ENCODE data around the gene EHF.

EHF gene

GRCh38 chr11:34603129-34604001, 17.5 kb upstream of the EHF start:
- no peak for DNase-seq

- no peak for DNase-seq
These were observed 16.7 kb upstream of the EHF start for GRCh38 chr11:34604145-34604544.

GRCh38 chr11:34604911-34605310, 16.0 kb upstream of the EHF start:
- DNase-seq = no peak

- DNase-seq = no peak
These were observed 15.2 kb upstream of the EHF start for GRCh38 chr11:34605481-34606325.

- no peak for DNase-seq
These were observed 14.4 kb upstream of the EHF start for GRCh38 chr11:34606326-34607120.

GRCh38 chr11:34609187-34609751, 11.6 kb upstream of the EHF start:
- DNase-seq = no peak

- no peak for DNase-seq
These were observed 11.0 kb upstream of the EHF start for GRCh38 chr11:34609850-34610249.

GRCh38 chr11:34610324-34611041, 10.4 kb upstream of the EHF start:
- DNase-seq = no peak

- no peak for DNase-seq
These were observed 7.9 kb upstream of the EHF start for GRCh38 chr11:34613015-34613414.

- no peak for DNase-seq
These were observed 7.3 kb upstream of the EHF start for GRCh38 chr11:34613552-34614056.

GRCh38 chr11:34614344-34615104, 6.4 kb upstream of the EHF start:
- no peak for DNase-seq

- no peak for DNase-seq
These were observed 4.8 kb upstream of the EHF start for GRCh38 chr11:34616086-34616485.

- no peak for DNase-seq
These were observed 3.9 kb upstream of the EHF start for GRCh38 chr11:34616830-34617504.

GRCh38 chr11:34618406-34618805, 2.5 kb upstream of the EHF start:
- DNase-seq = no peak

GRCh38 chr11:34619062-34619516, 1.8 kb upstream of the EHF start:
- DNase-seq = peak; percentile 86

GRCh38 chr11:34620202-34620601, 691 bp upstream of the EHF start:
- DNase-seq = no peak

- DNase-seq = no peak
These were observed 983 bp downstream of the EHF start for GRCh38 chr11:34621876-34622275.

- no peak for DNase-seq
These were observed 2.6 kb downstream of the EHF start for GRCh38 chr11:34623463-34623862.

- no peak for DNase-seq
These were observed 3.2 kb downstream of the EHF start for GRCh38 chr11:34624069-34624468.

- no peak for DNase-seq
These were observed 4.7 kb downstream of the EHF start for GRCh38 chr11:34625576-34625975.
